B cell (primary cell): ENCODE measurements around the gene CD14.

Source experiments
- EZH2 ChIP-seq: IDR thresholded peaks from 2 replicates; pipeline ENCODE4 v1.6.1; 2012; ENCODE audit warnings: borderline replicate concordance, low read depth, mild to moderate bottlenecking, moderate library complexity, low read length; ENCODE audit not compliant: insufficient read depth, poor library complexity, severe bottlenecking
- TF ChIP-seq, protein P1 (sequence below): fragments of 200-600 bp; IDR thresholded peaks from one replicate; pipeline ENCODE4 v1.8.0; 2022; ENCODE audit warnings: antibody characterized with exemption, mild to moderate bottlenecking

DNA sequence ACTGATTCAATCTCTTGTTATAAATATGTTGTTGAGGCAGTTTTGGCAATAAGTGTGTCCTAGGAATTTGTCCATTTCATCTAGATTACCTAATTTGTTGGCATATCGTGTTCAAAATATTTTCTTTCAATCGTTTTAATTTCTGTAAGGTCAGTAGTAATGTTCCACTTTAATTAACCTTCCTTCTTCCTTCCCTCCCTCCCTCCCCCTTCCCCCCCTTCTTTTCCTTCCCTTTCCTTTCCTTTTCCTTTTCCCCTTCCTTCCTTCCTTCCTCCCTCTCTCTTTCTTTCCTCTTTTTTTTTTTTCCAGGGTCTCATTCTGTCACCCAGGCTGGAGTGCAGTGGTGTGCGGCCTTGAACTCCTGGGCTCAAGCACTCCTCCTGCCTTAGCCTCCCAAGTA is 27.1 kb downstream of the CD14 start:
- TF ChIP-seq, protein P1, sequence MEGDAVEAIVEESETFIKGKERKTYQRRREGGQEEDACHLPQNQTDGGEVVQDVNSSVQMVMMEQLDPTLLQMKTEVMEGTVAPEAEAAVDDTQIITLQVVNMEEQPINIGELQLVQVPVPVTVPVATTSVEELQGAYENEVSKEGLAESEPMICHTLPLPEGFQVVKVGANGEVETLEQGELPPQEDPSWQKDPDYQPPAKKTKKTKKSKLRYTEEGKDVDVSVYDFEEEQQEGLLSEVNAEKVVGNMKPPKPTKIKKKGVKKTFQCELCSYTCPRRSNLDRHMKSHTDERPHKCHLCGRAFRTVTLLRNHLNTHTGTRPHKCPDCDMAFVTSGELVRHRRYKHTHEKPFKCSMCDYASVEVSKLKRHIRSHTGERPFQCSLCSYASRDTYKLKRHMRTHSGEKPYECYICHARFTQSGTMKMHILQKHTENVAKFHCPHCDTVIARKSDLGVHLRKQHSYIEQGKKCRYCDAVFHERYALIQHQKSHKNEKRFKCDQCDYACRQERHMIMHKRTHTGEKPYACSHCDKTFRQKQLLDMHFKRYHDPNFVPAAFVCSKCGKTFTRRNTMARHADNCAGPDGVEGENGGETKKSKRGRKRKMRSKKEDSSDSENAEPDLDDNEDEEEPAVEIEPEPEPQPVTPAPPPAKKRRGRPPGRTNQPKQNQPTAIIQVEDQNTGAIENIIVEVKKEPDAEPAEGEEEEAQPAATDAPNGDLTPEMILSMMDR, result no peak
- no peak for TF ChIP-seq EZH2
